ENCODE measurements around the gene GAK.

DNA sequence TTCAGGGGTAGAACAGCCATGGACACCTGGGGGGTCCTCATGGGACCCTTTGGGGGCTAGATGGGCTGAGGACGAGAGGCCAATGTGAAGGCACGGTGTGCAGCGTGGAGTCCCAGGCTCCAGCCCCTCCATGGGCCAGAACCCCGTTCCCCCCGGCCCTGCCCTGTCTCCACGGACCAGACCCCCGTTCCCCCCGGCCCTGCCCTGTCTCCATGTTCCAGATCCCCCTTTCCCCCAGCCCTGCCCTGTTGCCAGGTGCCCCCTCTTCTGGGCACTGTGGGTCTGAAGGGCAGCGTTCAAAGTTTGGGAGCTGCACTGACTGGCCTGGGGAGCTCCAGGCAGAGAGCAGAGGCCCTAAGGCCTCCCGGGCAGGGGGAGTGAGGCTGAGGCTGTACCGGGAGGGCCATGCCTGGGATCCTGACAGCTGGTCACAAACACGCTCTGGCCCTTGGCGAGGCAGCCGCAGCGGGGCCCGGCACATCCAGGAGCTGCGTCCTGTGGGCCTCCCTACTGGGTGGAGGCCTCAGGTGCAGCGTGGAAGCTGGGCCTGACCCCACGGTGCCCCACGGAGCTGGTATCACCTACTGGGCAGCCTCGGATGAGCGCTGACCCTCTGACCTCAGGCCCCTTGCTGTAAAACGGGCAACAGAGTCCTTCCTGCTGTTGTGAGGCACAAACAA is 32.4 kb upstream of the GAK start:
- TF ChIP-seq, protein P1, sequence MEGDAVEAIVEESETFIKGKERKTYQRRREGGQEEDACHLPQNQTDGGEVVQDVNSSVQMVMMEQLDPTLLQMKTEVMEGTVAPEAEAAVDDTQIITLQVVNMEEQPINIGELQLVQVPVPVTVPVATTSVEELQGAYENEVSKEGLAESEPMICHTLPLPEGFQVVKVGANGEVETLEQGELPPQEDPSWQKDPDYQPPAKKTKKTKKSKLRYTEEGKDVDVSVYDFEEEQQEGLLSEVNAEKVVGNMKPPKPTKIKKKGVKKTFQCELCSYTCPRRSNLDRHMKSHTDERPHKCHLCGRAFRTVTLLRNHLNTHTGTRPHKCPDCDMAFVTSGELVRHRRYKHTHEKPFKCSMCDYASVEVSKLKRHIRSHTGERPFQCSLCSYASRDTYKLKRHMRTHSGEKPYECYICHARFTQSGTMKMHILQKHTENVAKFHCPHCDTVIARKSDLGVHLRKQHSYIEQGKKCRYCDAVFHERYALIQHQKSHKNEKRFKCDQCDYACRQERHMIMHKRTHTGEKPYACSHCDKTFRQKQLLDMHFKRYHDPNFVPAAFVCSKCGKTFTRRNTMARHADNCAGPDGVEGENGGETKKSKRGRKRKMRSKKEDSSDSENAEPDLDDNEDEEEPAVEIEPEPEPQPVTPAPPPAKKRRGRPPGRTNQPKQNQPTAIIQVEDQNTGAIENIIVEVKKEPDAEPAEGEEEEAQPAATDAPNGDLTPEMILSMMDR (IDR thresholded peaks at IDR 0.05 in 4 of 5, conservative IDR thresholded peaks at IDR 0.05 in 1 of 5): no peak
- no peak for TF ChIP-seq POLR2A (IDR thresholded peaks at IDR 0.05)

Measured in gastrocnemius medialis (tissue), 4 donors.